ENCODE measurements around the gene C3AR1.

Gene C3AR1

GRCh38 chr12:8011331-8011730 lies 54.8 kb downstream of the C3AR1 start:
- no peak for TF ChIP-seq CTCF (IDR thresholded peaks at IDR 0.05)
- H3K27ac ChIP-seq, result no peak overlapping the region
- DNase-seq (ENCODE audit: low spot score), result no peak

More at GRCh38 chr12:8011331-8011730, 54.8 kb downstream of the C3AR1 start:
- H3K4me3 ChIP-seq, result no peak overlapping the region

Data from coronary artery (tissue), 2 donors.